ENCODE measurements around the gene SUB1. TPM values are rescaled to one million over a fixed set of nuclear protein-coding genes. Genes with fewer than 3 reads are reported as not detected.
"Not testable (repeated sequence)": the region's sequence is repeated elsewhere in the genome, so short reads cannot be mapped to it uniquely, and the experiment has no call there.

The SUB1 gene
- total RNA-seq, 2 donors from 2014 or later = 230 to 288 TPM

DNA sequence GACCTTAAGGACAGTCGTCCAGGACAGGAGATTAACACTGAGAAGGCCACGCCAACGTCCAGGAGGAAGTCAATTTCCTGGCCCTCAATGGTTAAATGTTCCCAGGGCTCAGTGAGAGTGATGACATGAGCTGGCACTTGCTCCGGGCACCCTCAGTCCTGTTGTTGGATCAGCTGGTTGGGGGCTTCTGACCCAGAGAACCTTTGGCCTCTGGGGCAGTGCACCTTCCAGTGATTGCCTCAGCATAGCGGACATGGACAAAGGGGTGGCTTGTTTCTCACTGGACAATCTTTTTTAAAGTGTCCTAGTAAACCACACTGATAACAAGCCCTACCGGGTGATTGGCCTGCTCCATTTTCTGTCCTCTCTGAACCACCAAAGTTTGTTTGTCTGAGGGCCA lies 28.8 kb upstream of the SUB1 start:
- not testable (repeated sequence) for H3K4me3 ChIP-seq (ENCODE audit: low read length); H3K27me3 ChIP-seq (ENCODE audit: control insufficient read depth, insufficient read depth, low read length, poor library complexity, severe bottlenecking); DNase-seq; H3K9me3 ChIP-seq (ENCODE audit: control insufficient read depth, low read length); H3K4me1 ChIP-seq (ENCODE audit: control insufficient read depth, insufficient read depth, low read length); H3K36me3 ChIP-seq (ENCODE audit: control insufficient read depth, insufficient read depth, low read length); H3K4me3 Mint-ChIP-seq; H3K27ac Mint-ChIP-seq; H3K36me3 Mint-ChIP-seq (ENCODE audit: low read depth); H3K9ac ChIP-seq (ENCODE audit: extremely low read depth, low read length, poor library complexity, severe bottlenecking); H3K27me3 Mint-ChIP-seq (ENCODE audit: insufficient read depth); H3K27ac ChIP-seq (ENCODE audit: low read depth, low read length)
- 92 to 93% methylated on average over 3 to 5 of the region's 6 CpGs for WGBS, 2 experiments (ENCODE audit: insufficient coverage in 1 of 2, insufficient read length in 1 of 2)
- Mint-ChIP-seq H3K4me1 (peaks cover 22% of the 10 kb centered on the region), H3K9me3 (peaks cover 13% of the 10 kb centered on the region)

DNA sequence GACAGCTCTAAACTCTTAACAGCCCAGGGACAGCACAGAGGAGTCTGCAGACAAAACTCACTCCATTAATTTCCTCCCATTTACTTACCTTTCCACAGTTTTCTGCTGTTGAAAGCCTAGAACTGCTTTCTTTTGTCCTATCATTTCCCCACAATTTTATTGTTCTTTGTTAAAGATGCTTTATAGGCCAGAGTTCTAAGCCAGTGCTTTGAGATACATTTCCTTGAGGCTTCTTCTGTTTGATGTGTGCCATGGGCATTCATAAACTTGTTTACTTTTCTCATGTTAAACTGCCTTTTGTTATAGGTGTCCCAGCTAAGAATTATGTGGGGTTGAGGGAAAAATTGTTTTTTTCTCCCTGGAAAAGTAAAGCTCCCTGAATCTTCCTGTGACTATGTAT lies 25.9 kb upstream of the SUB1 start:
- H3K27ac ChIP-seq (ENCODE audit: low read depth, low read length) = no peak overlapping the region
- H3K9ac ChIP-seq (ENCODE audit: extremely low read depth, low read length, poor library complexity, severe bottlenecking) = no peak overlapping the region
- peaks cover 8% of the 10 kb centered on the region for H3K4me1 ChIP-seq (ENCODE audit: control insufficient read depth, insufficient read depth, low read length)
- Mint-ChIP-seq H3K27ac (no peak overlapping the region), H3K4me1 (peaks cover 28% of the 10 kb centered on the region), H3K4me3 (no peak overlapping the region), H3K36me3 (ENCODE audit: low read depth) (no peaks in the 10 kb centered on the region), H3K9me3 (no peaks in the 10 kb centered on the region), H3K27me3 (ENCODE audit: insufficient read depth) (no peaks in the 10 kb centered on the region)
- no peaks in the 10 kb centered on the region for H3K36me3 ChIP-seq (ENCODE audit: control insufficient read depth, insufficient read depth, low read length)
- no peak overlapping the region for H3K4me3 ChIP-seq (ENCODE audit: low read length)
- TF ChIP-seq, protein P1, sequence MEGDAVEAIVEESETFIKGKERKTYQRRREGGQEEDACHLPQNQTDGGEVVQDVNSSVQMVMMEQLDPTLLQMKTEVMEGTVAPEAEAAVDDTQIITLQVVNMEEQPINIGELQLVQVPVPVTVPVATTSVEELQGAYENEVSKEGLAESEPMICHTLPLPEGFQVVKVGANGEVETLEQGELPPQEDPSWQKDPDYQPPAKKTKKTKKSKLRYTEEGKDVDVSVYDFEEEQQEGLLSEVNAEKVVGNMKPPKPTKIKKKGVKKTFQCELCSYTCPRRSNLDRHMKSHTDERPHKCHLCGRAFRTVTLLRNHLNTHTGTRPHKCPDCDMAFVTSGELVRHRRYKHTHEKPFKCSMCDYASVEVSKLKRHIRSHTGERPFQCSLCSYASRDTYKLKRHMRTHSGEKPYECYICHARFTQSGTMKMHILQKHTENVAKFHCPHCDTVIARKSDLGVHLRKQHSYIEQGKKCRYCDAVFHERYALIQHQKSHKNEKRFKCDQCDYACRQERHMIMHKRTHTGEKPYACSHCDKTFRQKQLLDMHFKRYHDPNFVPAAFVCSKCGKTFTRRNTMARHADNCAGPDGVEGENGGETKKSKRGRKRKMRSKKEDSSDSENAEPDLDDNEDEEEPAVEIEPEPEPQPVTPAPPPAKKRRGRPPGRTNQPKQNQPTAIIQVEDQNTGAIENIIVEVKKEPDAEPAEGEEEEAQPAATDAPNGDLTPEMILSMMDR (conservative IDR thresholded peaks at IDR 0.05) = no peak
- DNase-seq = no peak
- no peaks in the 10 kb centered on the region for H3K27me3 ChIP-seq (ENCODE audit: control insufficient read depth, insufficient read depth, low read length, poor library complexity, severe bottlenecking)
- H3K9me3 ChIP-seq (ENCODE audit: control insufficient read depth, low read length) = no peaks in the 10 kb centered on the region

DNA sequence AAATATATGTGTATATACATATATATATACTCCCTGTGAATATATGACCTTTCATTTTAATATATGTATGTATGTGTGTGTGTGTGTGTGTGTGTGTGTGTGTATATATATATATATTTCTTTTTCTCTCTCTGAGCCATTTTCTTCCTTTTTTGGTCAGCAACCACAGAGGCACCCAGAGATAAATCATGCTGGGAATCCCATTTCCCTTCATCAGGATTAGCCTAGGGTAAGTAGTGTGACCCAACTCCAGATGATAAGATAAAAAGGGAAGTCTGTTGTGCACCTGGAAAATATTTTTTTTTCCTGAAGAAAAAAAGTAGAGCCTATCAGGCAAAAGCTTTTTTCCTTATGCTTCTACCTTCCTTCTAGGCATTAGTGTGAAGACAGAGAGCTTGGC lies 25.4 kb upstream of the SUB1 start:
- Mint-ChIP-seq H3K27ac (no peak overlapping the region), H3K4me3 (no peak overlapping the region), H3K9me3 (no peaks in the 10 kb centered on the region), H3K27me3 (ENCODE audit: insufficient read depth) (no peaks in the 10 kb centered on the region), H3K4me1 (peaks cover 33% of the 10 kb centered on the region), H3K36me3 (ENCODE audit: low read depth) (no peaks in the 10 kb centered on the region)
- Histone ChIP-seq H3K9me3 (ENCODE audit: control insufficient read depth, low read length) (no peaks in the 10 kb centered on the region), H3K4me1 (ENCODE audit: control insufficient read depth, insufficient read depth, low read length) (peaks cover 8% of the 10 kb centered on the region), H3K27ac (ENCODE audit: low read depth, low read length) (no peak overlapping the region), H3K4me3 (ENCODE audit: low read length) (no peak overlapping the region), H3K9ac (ENCODE audit: extremely low read depth, low read length, poor library complexity, severe bottlenecking) (no peak overlapping the region), H3K27me3 (ENCODE audit: control insufficient read depth, insufficient read depth, low read length, poor library complexity, severe bottlenecking) (no peaks in the 10 kb centered on the region), H3K36me3 (ENCODE audit: control insufficient read depth, insufficient read depth, low read length) (no peaks in the 10 kb centered on the region)
- TF ChIP-seq, protein P1 (conservative IDR thresholded peaks at IDR 0.05) = no peak
- no peak for DNase-seq

DNA sequence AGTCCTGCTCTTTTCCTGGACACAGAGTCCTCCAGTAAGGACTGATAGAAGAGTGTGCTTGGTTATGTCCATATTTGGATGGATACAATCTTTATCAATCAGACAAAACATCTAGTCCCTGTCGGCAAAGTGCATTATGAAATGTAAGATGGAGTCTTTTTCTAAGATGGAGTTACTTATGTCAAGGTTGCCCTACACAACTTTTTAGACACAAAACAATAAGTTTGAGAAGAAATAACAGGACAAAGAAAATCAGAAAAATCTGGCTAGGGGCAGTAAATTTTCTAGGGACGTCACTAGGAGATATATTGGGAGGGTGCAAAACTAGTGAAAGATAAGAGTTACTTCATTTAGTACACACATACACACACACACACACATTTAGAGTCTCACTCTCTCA lies 23.3 kb upstream of the SUB1 start:
- Histone ChIP-seq H3K36me3 (ENCODE audit: control insufficient read depth, insufficient read depth, low read length) (no peaks in the 10 kb centered on the region), H3K27ac (ENCODE audit: low read depth, low read length) (no peak overlapping the region), H3K27me3 (ENCODE audit: control insufficient read depth, insufficient read depth, low read length, poor library complexity, severe bottlenecking) (no peaks in the 10 kb centered on the region), H3K9ac (ENCODE audit: extremely low read depth, low read length, poor library complexity, severe bottlenecking) (no peak overlapping the region), H3K9me3 (ENCODE audit: control insufficient read depth, low read length) (no peaks in the 10 kb centered on the region), H3K4me3 (ENCODE audit: low read length) (no peak overlapping the region), H3K4me1 (ENCODE audit: control insufficient read depth, insufficient read depth, low read length) (peaks cover 8% of the 10 kb centered on the region)
- Mint-ChIP-seq H3K4me3 (no peak overlapping the region), H3K27me3 (ENCODE audit: insufficient read depth) (no peaks in the 10 kb centered on the region), H3K27ac (no peak overlapping the region), H3K36me3 (ENCODE audit: low read depth) (no peaks in the 10 kb centered on the region), H3K9me3 (peaks cover 5% of the 10 kb centered on the region), H3K4me1 (peaks cover 34% of the 10 kb centered on the region)
- DNase-seq = no peak
- TF ChIP-seq, protein P1 (conservative IDR thresholded peaks at IDR 0.05) = no peak
- WGBS, 2 experiments (ENCODE audit: insufficient coverage in 1 of 2, insufficient read length in 1 of 2) = 100% methylated on average over 2 of the region's 2 CpGs; no CpG with 5 or more reads in 1 of the 2 experiments
